GM21390 (cell line): ENCODE results near the gene KAT5.
"Not testable (repeated sequence)": the region's sequence is repeated elsewhere in the genome, so short reads cannot be mapped to it uniquely, and the experiment has no call there.

Experiments used
- ATAC-seq: cut with Tn5 transposase; IDR thresholded peaks from one replicate; pipeline ENCODE4 v1.9.1; 2021; ENCODE audit not compliant: unreplicated experiment

KAT5 gene

DNA sequence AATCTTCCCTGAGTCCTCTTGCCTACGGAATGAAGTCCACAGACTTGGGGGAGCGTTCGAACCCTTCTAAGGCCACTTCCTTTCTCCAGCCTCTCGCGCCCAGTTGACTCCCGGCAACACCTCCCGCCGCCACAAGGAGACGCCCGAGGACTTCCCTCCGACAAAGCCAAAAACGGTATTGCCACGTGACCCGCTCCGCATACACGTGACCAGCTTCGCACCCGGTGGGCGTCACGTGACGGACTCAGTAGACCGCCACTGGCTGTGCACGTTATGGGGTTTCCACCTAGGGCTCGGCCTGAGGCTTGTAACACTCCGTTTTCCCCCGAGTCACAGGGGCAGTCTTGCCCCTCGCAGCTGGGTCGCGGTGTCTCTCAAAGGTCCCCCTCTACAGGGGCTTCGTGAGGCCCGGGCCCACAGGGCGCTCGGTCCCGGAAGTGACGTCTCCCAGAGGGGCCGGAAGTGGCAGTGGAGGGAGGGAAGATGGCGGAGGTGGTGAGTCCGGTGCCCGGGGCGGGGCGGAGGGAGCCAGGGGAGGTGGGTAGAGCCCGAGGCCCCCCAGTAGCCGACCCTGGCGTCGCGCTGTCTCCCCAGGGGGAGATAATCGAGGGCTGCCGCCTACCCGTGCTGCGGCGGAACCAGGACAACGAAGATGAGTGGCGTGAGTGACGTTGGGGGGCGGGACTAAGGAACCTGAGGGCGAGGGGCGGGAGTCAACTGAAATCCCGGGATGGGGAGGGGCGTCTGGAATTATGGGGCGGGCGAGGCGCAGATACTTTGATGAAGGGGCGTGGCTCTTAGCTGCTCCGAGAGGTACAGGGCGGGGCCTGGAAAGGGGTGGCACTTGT, at the start of gene KAT5:
TSS of gene KAT5 (plus strand) at position 468 of the 848 bp plus-strand sequence. CDS start at position 484, 16 bp downstream.
- peak; percentile 83 for ATAC-seq

DNA sequence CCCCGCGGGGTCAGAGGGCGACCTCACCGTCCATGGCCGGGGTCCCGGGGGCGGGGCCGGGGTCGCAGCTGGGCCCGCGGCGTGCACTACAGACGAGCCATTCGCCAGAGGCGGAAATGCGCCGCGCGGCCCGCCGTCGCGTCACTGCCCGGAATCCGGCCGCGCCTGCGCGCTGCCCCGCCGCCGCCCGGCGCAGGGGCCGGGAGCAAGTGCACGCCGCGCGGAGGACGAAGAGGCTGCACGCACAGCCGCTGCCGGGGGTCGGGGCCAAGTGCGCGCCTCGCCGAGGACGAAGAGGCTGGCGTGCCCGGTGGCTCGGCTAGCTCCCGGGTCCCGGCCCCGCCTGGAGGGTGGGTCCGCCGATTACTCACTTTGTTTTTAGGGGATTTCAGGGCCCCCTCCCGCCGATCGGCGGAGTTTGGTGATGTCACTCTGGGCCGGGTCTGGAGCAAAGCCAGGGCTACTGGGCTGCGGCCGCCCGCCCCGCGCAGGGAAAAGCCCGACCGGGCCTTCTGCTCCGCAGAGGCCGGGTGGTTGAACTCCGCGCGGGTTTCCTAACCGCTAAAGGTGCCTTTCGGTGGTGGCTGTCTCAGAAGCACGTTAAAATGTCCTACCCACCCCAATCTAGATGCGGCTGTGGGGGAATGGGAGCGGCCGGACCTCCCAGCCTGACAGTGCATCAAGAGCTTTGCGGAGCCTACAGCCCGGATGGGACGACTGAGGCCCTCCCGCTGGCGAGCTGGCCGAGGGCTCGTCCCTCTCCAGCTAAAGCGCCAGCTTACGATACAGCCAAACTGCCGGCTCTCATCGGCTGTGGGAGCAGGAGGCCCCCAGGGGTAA, 49.0 kb upstream of the KAT5 start, which contains the start of gene RELA:
TSS of gene RELA (minus strand) at position 118 of the 840 bp plus-strand sequence. CDS start at position 34, 84 bp downstream.
- ATAC-seq: peak; percentile 75

DNA sequence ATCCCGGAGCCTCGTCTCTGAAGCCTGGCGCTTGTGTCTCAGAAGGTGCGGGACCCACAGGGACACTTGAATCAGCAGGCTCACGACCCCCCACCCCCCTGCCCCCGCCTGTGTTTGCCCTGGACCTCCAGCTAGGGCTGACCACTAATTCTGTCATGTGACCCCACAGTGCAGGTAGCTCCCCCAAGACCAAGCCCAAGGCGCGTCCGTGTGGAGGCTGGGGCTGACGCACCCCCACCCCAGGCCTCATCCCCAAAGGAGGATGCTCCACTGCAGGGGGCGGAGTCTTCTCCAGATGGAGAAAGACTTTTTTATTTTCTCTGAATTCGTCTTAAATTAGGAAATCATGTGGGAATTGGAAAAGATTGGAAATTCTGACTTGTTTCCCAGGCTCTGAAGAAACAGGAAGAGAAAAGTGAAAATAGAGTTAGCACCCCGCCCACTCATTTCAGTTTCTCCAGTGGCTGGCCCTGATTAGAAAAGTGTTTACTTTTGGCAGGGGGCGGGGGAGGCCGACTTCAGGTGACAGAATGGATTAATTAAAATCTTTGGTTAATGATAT, 48.3 kb upstream of the KAT5 start:
- ATAC-seq: no peak

DNA sequence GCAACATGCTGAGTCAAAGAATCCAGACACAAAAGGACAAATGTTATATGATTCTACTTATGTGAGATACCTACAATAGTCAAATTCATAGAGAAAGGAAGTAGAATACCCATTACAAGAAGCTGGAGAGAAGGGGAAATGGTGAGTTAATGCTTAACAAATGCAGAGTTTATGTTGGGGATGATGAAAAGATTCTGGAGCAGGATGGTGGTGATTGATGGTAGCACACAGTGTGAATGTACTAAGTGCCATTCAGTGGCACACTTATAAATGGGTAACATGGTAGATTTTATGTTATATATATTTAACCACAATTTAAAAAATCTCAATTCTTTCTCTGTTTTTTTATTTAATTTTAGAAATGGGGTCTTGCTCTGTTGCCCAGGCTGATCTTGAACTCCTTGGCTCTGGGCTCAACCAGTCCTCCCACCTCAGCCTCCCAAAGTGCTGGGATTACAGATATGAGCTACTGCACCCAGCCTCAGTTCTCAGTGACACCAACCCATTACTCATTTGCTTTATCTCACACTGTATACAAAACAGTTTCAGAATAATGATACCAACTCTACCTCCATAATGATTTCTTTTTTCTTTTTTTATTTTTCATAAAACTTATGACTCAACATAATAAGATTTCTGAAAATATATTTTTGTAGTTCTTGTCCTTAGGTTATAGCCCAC, 39.7 kb upstream of the KAT5 start:
- no peak for ATAC-seq

DNA sequence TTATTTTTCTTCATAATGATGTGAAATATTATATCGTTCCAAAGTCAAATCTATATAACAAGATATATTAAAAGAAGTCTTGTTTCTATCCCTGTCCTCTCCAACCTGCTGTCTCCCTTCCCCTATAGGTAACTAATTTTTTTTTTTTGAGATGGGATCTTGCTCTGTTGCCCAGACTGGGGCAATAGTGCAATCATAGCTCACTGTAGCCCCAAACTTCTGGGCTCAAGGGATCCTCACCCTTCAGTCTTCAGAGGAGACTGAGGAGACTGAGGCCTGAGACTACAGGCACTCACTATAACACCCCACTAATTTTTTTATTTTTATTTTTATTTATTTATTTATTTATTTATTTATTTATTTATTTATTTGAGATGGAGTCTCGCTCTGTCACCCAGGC, 39.1 kb upstream of the KAT5 start:
- ATAC-seq: no peak

DNA sequence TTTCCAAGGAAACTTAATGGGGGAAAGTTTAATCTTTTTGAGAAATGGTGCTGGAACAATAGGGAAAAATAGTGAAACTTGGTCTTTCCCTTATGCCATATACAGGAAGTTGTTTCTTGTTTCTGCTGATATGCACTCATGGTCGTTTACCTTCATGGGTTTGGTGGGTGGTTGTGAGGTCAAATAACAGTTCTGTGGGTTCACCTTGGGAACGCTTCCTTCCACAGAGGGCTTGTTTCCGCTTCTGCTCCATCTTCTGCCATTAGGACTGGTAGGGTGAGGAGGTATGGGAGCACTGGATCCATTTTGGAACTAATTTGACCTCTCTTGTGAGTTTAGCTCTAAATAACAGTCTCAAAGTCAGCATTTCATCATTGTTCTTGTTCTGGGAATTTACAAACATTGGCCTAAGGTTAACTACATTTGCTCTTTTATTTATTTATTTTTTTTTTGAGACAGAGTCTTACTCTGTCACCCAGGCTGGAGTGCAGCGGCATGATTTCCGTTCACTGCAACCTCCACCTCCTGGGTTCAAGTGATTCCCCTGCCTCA, 31.8 kb upstream of the KAT5 start:
- ATAC-seq: no peak

DNA sequence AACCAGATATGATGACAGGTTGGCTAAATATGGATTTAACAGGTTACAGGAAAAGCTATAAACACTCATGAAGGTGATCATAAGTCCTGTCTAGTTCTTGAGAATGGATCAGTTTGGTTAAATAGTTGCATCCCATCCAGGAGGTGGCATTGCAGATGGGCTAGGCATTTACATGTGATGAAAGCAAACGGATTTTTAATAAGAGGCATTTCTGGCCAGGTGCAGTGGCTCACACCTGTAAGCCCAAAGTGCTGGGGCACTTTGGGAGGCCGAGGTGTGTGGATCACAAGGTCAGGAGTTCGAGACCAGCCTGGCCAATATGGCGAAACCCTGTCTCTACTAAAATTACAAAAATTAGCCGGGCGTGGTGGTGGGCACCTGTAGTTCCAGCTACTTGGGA, 28.6 kb upstream of the KAT5 start:
- ATAC-seq: not testable (repeated sequence)

DNA sequence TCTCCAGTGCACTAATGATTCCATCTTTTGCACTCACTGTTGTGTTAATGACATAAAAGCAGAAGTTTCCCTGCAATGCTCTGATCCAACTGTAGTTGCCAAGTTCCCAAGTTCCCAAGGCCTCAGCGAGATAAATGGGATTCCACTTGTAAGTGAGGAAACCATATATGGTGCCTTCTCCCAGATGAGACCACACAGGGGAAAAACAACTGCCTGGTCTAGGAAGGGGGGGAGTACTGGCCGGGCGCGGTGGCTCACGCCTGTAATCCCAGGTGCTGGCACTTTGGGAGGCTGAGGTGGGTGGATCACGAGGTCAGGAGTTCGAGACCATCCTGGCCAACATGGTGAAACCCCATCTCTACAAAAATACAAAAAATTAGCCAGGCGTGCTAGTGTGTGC, 26.1 kb upstream of the KAT5 start:
- ATAC-seq: no peak

DNA sequence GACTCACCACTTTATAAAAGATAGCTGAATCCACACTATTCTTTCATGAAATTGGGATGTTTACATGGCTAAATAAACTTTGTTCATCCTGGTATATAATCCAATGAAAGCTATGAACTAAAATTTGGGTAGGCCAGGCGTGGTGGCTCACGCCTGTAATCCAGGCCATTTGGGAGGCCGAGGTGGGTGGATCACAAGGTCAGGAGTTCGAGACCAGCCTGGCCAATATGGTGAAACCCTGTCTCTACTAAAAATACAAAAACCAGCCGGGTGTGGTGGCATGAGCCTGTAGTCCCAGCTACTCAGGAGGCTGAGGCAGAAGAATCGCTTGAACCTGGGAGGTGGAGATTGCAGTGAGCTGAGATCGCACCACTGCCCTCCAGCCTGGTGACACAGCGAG, 20.2 kb upstream of the KAT5 start:
- not testable (repeated sequence) for ATAC-seq

DNA sequence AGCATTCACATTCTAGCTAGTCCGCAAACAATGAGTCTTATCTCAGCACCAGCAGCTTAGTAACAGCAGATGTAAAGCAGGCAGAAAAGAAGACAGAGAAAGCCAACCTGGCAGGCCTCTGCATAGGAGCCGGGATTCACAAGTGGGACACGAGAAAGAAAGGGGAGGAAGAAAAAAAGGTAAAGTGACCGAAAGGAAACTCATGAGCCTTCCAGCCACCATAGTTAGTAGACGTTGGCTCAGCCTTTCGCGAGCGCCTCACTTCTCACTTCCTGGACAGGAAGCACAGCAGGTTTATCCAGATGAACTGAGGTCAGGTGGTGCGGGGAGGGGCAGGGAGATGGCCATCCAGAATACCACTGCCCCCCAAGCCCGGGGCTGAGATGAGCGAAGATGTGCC, 19.7 kb upstream of the KAT5 start:
- ATAC-seq: no peak

DNA sequence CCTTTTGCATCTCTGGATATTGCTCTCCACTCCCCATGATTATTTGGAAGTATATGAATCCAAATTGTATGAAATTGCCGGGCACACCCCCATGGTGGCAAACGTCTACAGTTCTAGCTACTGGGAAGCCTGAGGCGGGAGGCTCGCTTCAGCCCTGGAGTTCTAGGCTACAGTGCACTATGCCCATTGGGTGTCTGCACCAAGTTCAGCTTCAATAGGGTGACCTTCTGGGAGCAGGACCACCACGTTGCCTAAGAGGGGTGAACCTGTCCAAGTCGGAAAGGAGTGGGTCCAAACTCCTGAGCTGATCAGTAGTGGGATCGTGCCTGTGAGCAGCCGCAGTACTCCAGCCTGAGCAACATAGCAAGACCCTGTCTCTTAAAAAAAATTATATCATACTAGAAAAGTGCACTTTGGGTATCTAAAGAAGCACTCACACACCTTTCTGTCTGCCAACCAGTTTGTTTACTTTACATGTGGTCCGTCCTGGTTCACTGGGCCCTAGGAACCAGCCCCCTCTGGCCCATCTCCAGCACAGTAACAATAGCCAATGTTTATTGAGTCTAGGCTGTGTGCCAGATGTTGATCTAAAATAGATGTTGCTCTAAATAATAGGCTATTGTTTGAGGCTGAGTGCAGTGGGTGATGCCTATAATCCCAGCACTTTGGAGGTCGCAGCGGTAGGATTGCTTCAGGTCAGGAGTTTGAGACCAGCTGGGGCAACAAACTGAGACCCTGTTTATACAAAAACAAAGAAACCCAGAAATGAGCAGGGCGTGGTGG, 16.4 kb upstream of the KAT5 start:
- no peak for ATAC-seq

DNA sequence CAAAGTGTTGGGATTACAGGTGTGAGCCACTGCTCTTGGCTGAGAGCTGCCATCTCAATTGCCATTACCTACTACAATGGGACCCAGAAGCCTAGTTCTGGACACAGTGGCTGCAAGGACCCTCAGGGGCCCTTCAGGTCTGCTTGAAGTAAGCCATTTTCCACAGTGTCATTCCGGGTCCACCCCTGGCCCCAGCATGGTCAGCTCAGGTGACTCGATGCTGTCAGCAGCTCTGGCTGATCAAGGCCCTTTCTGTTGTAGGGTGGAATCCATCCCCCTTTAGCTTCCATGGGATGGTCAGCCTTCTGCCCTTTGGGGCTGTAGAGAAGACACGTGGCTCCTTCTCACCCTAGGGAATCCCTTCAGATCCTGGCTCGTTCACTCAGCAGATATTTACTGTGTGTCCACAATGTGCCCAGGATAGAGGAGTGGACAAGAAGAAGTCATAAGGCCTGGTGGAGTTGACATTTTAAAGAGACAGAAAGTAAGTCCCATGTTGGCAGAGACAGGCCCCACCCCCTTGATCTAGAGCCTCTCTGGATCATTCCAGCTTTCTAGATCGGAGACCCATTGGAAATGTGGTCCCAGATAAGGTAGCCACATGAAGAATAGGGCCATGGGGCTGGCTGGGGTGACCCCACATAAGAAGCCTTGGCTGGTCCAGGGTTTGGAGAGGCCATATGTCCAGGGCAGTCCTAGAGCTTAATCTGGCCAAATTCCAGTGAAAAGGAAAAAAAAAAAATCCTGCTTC, 15.1 kb upstream of the KAT5 start:
- ATAC-seq: no peak

DNA sequence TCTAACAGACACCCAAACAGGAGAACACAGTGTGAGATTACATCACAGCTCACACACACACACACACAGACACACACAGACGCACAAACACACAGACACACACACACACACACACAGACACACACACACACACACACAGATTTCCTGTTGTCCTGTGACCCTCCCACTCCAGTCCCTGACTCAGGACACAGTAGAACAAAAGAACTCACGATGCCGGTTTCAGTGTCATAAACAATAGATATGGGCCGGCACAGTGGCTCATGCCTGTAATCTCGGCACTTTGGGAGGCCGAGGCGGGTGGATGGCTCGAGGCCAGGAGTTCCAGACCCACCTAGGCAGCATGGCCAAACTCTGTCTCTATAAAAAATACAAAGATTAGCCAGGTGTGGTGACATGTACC, 13.8 kb upstream of the KAT5 start:
- ATAC-seq: no peak

DNA sequence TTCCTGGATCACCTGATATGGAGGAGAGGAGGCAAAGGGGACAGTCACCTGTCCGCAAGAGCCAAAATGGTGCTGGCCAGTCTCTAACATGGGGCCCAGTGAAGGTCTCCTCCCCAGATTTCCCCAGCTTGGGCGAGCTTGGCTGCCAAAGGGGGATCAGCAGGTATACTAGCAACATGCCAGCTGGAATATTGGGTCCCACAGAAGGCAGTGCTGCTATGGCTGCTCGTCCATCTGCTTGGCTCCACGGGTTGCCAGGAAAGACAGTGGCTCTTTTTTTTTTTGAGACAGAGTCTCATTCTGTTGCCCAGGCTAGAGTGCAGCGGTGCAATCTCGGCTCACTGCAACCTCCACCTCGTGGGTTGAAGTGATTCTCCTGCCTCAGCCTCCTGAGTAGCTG, 12.7 kb upstream of the KAT5 start:
- ATAC-seq: no peak

DNA sequence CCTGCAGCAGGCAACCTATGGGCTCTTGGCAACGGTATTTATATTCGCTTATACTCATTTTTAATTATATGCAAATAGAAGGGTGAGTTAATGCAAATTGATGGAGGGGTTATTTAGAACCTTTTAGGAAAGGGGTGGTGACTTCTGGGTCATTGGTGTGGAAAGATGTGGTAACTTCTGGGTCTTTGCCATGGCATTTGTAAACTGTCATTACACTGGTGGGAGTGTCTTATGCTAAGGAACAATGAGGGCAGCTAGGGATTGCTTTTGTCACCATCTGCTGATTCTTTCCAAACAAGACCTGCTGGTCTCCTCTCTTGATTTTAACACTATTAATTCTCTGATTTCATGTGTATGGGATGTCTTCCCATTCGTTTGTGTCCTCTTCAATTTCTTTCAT, 11.7 kb upstream of the KAT5 start:
- ATAC-seq: no peak

DNA sequence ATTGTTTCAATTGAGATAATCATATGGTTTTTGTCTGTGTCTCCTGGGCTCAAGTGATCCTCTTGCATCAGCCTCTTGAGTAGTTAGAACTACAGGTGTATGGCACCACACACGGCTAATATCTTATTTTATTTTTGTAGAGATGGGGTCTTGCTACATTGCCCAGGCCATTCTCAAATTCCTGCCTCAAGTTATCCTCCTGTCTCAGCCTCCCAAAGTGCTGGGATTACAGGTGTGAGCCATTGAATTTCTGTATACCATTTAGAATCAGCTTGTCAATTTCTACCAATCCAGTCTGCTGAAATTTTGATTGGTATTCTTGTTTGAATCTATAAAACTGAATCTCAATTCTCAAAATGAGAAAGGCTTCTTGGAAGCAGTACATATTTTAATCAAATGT, 10.4 kb upstream of the KAT5 start:
- no peak for ATAC-seq

DNA sequence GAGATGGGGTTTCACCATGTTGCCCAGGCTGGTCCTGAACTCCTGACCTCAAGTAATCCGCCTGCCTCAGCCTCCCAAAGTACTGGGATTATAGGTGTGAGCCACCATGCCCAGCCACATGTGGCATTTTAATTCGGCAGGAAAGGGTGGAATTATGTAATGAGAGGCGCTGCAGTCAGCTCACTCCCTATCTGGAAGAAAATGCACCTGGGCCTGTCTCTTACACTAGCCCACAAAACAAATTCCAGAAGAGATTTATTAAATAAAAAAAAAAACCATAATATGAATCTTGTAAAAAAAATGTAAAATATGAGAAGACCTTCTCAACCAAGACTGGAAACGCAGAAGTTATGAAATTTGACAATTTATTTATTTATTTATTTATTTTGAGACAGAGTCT, 8.2 kb upstream of the KAT5 start:
- no peak for ATAC-seq

DNA sequence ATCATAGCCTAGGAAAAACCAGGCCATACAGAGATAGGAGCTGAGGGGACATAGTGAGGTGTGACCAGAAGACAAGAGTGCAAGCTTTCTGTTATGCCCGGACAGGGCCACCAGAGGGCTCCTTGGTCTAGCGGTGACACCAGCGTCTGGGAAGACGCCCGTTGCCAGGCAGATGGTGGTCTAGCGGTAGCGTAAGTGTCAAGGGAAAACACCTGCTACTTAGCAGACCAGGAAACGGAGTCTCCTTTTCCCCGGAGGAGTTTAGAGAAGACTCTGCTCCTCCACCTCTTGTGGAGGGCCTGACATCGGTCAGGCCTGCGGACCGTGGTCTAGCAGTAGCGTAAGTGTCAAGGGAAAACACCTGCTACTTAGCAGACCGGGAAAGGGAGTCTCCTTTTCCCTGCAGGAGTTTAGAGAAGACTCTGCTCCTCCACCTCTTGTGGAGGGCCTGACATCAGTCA, 5.7 kb upstream of the KAT5 start:
- ATAC-seq: not testable (repeated sequence)

DNA sequence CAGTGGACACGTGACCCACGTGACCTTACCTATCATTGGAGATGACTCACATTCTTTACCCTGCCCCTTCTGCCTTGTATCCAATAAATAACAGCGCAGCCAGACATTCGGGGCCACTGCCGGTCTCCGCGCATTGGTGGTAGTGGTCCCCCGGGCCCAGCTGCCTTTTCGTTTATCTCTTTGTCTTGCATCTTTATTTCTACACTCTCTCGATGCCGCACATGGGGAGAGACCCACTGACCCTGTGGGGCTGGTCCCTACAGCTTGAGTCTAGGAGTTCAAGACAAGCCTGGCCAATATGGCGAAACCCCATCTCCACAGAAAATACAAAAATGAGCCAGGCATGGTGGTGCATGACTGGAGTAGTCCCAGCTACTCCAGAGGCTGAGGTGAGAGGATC, 5.0 kb upstream of the KAT5 start:
- ATAC-seq: not testable (repeated sequence)
